SK-N-SH (cell line): Measurements from ENCODE around the gene RPE. TPM values are rescaled to one million over a fixed set of nuclear protein-coding genes. Genes with fewer than 3 reads are reported as not detected.

ENCODE experiments used
- CTCF ChIA-PET: fragments of 300-600, 350-600 bp; formaldehyde crosslinking; extraction: SDS; loops from one replicate; lab custom pipeline; 2021; lab: Yijun Ruan, JAX
- POLR2A ChIA-PET: fragments of 350-600 bp; sonication (Branson Sonifier 250); formaldehyde crosslinking; extraction: SDS; loops from one replicate; lab custom pipeline; 2020; ENCODE audit warnings: antibody characterized with exemption, inconsistent platforms; lab: Yijun Ruan, JAX
- DNase-seq: peaks from one replicate; pipeline ENCODE4 v3.0.0; 2012
- H2AFZ ChIP-seq: fragments of 200-600 bp; sonication (generic); 2 replicates; pipeline ENCODE4 v1.8.1; 2016; ENCODE audit warnings: antibody characterized with exemption, mild to moderate bottlenecking, low read depth
- H3F3A ChIP-seq: fragments of 200-600 bp; sonication (generic); replicated peaks from 2 replicates; pipeline ENCODE3; 2016; ENCODE audit warnings: antibody characterized with exemption, mild to moderate bottlenecking; ENCODE audit not compliant: insufficient read depth
- H3K27ac ChIP-seq, 2 experiments: fragments of 200-500 bp in 1 of 2; fragments of 200-600 bp in 1 of 2; sonication (Bioruptor generic) in 1 of 2; sonication (generic), shearing (Covaris generic) in 1 of 2; 2 replicates each; pipeline versions ENCODE4 v1.5.1 to v1.6.1; 2014 to 2016; ENCODE audit warnings: low read depth in 2 of 2, inconsistent platforms in 1 of 2, low read length in 1 of 2, mild to moderate bottlenecking in 1 of 2, mixed read lengths in 1 of 2
- H3K27me3 ChIP-seq: fragments of 200-600 bp; sonication (generic), shearing (Covaris generic); 2 replicates; pipeline ENCODE4 v1.6.1; 2016; ENCODE audit warnings: mixed run types; ENCODE audit not compliant: insufficient read depth
- H3K36me3 ChIP-seq, 2 experiments: fragments of 200-500 bp in 1 of 2; fragments of 200-600 bp in 1 of 2; sonication (Bioruptor generic) in 1 of 2; sonication (generic) in 1 of 2; replicated peaks in 1 of 2; 2 replicates each; pipeline versions ENCODE3 to v1.5.1; 2014 to 2016; ENCODE audit warnings: low read length in 1 of 2, mild to moderate bottlenecking in 1 of 2; ENCODE audit not compliant: insufficient read depth in 2 of 2, control insufficient read depth in 1 of 2
- H3K4me1 ChIP-seq, 2 experiments: fragments of 200-500 bp in 1 of 2; fragments of 200-600 bp in 1 of 2; sonication (Bioruptor generic) in 1 of 2; sonication (generic), shearing (Covaris generic) in 1 of 2; 2 replicates each; pipeline versions ENCODE4 v1.5.1 to v1.6.1; 2014 to 2016; ENCODE audit warnings: low read depth in 1 of 2, low read length in 1 of 2, mixed run types in 1 of 2; ENCODE audit not compliant: insufficient read depth in 2 of 2, control insufficient read depth in 1 of 2
- H3K4me2 ChIP-seq: fragments of 200-600 bp; sonication (generic), shearing (Covaris generic); 2 replicates; pipeline ENCODE4 v1.6.1; 2017; ENCODE audit warnings: mixed run types
- H3K4me3 ChIP-seq, 2 experiments: fragments of 200-500 bp in 1 of 2; fragments of 200-600 bp in 1 of 2; sonication (Bioruptor generic) in 1 of 2; sonication (generic), shearing (Covaris generic) in 1 of 2; 2 replicates each; pipeline versions ENCODE4 v1.5.1 to v1.8.1; 2014 to 2016; ENCODE audit warnings: low read depth in 2 of 2, inconsistent platforms in 1 of 2, low read length in 1 of 2, mild to moderate bottlenecking in 1 of 2, mixed read lengths in 1 of 2, moderate library complexity in 1 of 2
- H3K79me2 ChIP-seq: fragments of 200-600 bp; sonication (generic); 2 replicates; pipeline ENCODE4 v1.8.1; 2017; ENCODE audit warnings: mild to moderate bottlenecking; ENCODE audit not compliant: insufficient read depth
- H3K9ac ChIP-seq: fragments of 200-600 bp; sonication (generic); 2 replicates; pipeline ENCODE4 v1.6.1; 2017; ENCODE audit warnings: mixed run types
- H3K9me2 ChIP-seq: fragments of 200-600 bp; sonication (generic); 2 replicates; pipeline ENCODE4 v1.6.1; 2017; ENCODE audit warnings: mixed run types
- H3K9me3 ChIP-seq: fragments of 200-600 bp; sonication (generic); 2 replicates; pipeline ENCODE4 v1.6.1; 2017; ENCODE audit warnings: mixed run types, mild to moderate bottlenecking, moderate library complexity
- H4K20me1 ChIP-seq: fragments of 200-600 bp; sonication (generic); 2 replicates; pipeline ENCODE4 v1.6.1; 2017; ENCODE audit warnings: mild to moderate bottlenecking, mixed run types; ENCODE audit not compliant: insufficient read depth
- CHD2 ChIP-seq: fragments of 150-350 bp; IDR thresholded peaks from 2 replicates; pipeline ENCODE4 v1.6.1; 2018; ENCODE audit warnings: low read length; ENCODE audit not compliant: partially characterized antibody
- CTCF ChIP-seq: fragments of 200-600 bp; sonication (generic); IDR thresholded peaks from 2 replicates; pipeline ENCODE4 v1.6.1; 2017; ENCODE audit warnings: antibody characterized with exemption, mild to moderate bottlenecking, moderate library complexity
- ELF1 ChIP-seq: IDR thresholded peaks from 2 replicates; pipeline ENCODE4 v1.4.0; 2012
- FOXM1 ChIP-seq: IDR thresholded peaks from 2 replicates; pipeline ENCODE4 v1.4.0; 2012; ENCODE audit warnings: low read depth, mild to moderate bottlenecking
- GATA2 ChIP-seq: sonication (generic); formaldehyde crosslinking; IDR thresholded peaks from 2 replicates; pipeline ENCODE4 v1.5.0; 2020; ENCODE audit warnings: mild to moderate bottlenecking, missing genetic modification reagents
- JUND ChIP-seq: IDR thresholded peaks from 2 replicates; pipeline ENCODE4 v1.4.0; 2012
- MXI1 ChIP-seq: IDR thresholded peaks from 2 replicates; pipeline ENCODE4 v1.6.1; 2012; ENCODE audit warnings: mild to moderate bottlenecking, low read depth, low read length, improper control_type of control experiment
- RAD21 ChIP-seq: IDR thresholded peaks from 2 replicates; pipeline ENCODE4 v1.6.1; 2012; ENCODE audit warnings: mild to moderate bottlenecking, low read length
- REST ChIP-seq: IDR thresholded peaks from 2 replicates; pipeline ENCODE4 v1.6.1; 2012; ENCODE audit warnings: mild to moderate bottlenecking, low read depth, low read length, moderate library complexity
- RFX5 ChIP-seq: IDR thresholded peaks from 2 replicates; pipeline ENCODE4 v1.6.1; 2012; ENCODE audit warnings: mild to moderate bottlenecking, improper control_type of control experiment, low read length
- TAF1 ChIP-seq: IDR thresholded peaks from 2 replicates; pipeline ENCODE4 v1.6.1; 2012; ENCODE audit warnings: low read depth, mild to moderate bottlenecking, low read length, moderate library complexity, borderline replicate concordance
- TCF12 ChIP-seq: IDR thresholded peaks from 2 replicates; pipeline ENCODE4 v1.4.0; 2012
- TEAD4 ChIP-seq: IDR thresholded peaks from 2 replicates; pipeline ENCODE4 v1.4.0; 2012; ENCODE audit warnings: mild to moderate bottlenecking, borderline replicate concordance; ENCODE audit not compliant: insufficient read depth
- USF2 ChIP-seq: fragments of 150-350 bp; IDR thresholded peaks from 2 replicates; pipeline ENCODE4 v1.6.1; 2017; ENCODE audit warnings: antibody characterized with exemption, low read length, low read depth, borderline replicate concordance
- YY1 ChIP-seq: IDR thresholded peaks from 2 replicates; pipeline ENCODE4 v1.4.0; 2012; ENCODE audit warnings: low read depth, mild to moderate bottlenecking
- WGBS: methylation state at CpG from one replicate; pipeline ENCODE4 v1.1.6; 2017; ENCODE audit warnings: low lambda C conversion rate; 5-methylcytosine and 5-hydroxymethylcytosine counted together
- polyA plus RNA-seq, 3 experiments: library from polyadenylated mRNA; depleted of rRNA; stranded (reverse); fragments of >200 nt; gene quantifications; 2 replicates each; pipeline ENCODE4 v1.2.3, GENCODE V29; 2012
- TF ChIP-seq, protein P1 (sequence below): IDR thresholded peaks from 2 replicates; pipeline ENCODE4 v1.4.0; 2012; ENCODE audit warnings: low read depth, borderline replicate concordance
- TF ChIP-seq, protein P2 (sequence below): fragments of 150-350 bp; IDR thresholded peaks from 2 replicates; pipeline ENCODE4 v1.6.1; 2016; ENCODE audit warnings: mild to moderate bottlenecking, low read depth, low read length

Gene RPE
- polyA plus RNA-seq, 1 of the 3 experiments (the other 2 are of a cell fraction), result 62.9 TPM

GRCh38 chr2:209974576-209974975 is 27.9 kb upstream of the RPE start:
- WGBS, result 29% methylated on average over 1 of the region's 1 CpG

GRCh38 chr2:209976698-209977385 is 25.6 kb upstream of the RPE start:
- no peak for DNase-seq
- no peaks in the 10 kb centered on the region for H3K36me3 ChIP-seq
- no peak overlapping the region for H2AFZ ChIP-seq
- no peak overlapping the region for H3K4me3 ChIP-seq
- H3K4me1 ChIP-seq, result no peaks in the 10 kb centered on the region
- no peak overlapping the region for H3K4me2 ChIP-seq
- H3K9me2 ChIP-seq, result no peaks in the 10 kb centered on the region
- no peaks in the 10 kb centered on the region for H4K20me1 ChIP-seq
- CTCF ChIA-PET, result interaction anchor here (0.8 to 3.1 kb wide), 16 partner anchors 10 to 553 kb away, joined by 3 to 30 read pairs (median 5); partner anchors contain the start of gene MAP2
- H3K9me3 ChIP-seq, result no peaks in the 10 kb centered on the region
- no peak overlapping the region for H3K27ac ChIP-seq
- no peak overlapping the region for H3K9ac ChIP-seq
- 68% methylated on average over 9 of the region's 9 CpGs for WGBS
- POLR2A ChIA-PET, result no interaction called here
- no peaks in the 10 kb centered on the region for H3K27me3 ChIP-seq
- H3K79me2 ChIP-seq, result no peaks in the 10 kb centered on the region
- no peaks in the 10 kb centered on the region for H3F3A ChIP-seq
- TF ChIP-seq CTCF (no peak), YY1 (no peak), JUND (no peak), CHD2 (no peak), USF2 (no peak), REST (no peak), ELF1 (no peak), RFX5 (no peak), RAD21 (no peak)

More at GRCh38 chr2:209974576-209974975, 27.9 kb upstream of the RPE start:
- no peak for DNase-seq
- Histone ChIP-seq H3K27ac (no peak overlapping the region), H3K9me2 (no peaks in the 10 kb centered on the region), H3K4me2 (no peak overlapping the region), H3F3A (no peaks in the 10 kb centered on the region), H3K9ac (no peak overlapping the region), H4K20me1 (no peaks in the 10 kb centered on the region), H3K27me3 (no peaks in the 10 kb centered on the region), H3K36me3 (no peaks in the 10 kb centered on the region), H3K4me1 (no peaks in the 10 kb centered on the region), H3K4me3 (no peak overlapping the region), H2AFZ (no peak overlapping the region), H3K79me2 (no peaks in the 10 kb centered on the region), H3K9me3 (no peaks in the 10 kb centered on the region)
- ChIA-PET CTCF (interaction anchor here (1.5 to 2.1 kb wide), 3 partner anchors 14 to 224 kb away, joined by 4 to 9 read pairs (median 5); no protein-coding TSS in a partner anchor), POLR2A (interaction anchor here (0.7 kb wide), 1 partner anchor 634 kb away, joined by 3 read pairs; no protein-coding TSS in a partner anchor)
- TF ChIP-seq TAF1, result no peak
- TF ChIP-seq, protein P1, sequence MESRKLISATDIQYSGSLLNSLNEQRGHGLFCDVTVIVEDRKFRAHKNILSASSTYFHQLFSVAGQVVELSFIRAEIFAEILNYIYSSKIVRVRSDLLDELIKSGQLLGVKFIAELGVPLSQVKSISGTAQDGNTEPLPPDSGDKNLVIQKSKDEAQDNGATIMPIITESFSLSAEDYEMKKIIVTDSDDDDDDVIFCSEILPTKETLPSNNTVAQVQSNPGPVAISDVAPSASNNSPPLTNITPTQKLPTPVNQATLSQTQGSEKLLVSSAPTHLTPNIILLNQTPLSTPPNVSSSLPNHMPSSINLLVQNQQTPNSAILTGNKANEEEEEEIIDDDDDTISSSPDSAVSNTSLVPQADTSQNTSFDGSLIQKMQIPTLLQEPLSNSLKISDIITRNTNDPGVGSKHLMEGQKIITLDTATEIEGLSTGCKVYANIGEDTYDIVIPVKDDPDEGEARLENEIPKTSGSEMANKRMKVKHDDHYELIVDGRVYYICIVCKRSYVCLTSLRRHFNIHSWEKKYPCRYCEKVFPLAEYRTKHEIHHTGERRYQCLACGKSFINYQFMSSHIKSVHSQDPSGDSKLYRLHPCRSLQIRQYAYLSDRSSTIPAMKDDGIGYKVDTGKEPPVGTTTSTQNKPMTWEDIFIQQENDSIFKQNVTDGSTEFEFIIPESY, result no peak
- TF ChIP-seq CHD2, result no peak
- TF ChIP-seq ELF1, result no peak
- TF ChIP-seq FOXM1, result no peak
- no peak for TF ChIP-seq MXI1
- TF ChIP-seq, protein P2, sequence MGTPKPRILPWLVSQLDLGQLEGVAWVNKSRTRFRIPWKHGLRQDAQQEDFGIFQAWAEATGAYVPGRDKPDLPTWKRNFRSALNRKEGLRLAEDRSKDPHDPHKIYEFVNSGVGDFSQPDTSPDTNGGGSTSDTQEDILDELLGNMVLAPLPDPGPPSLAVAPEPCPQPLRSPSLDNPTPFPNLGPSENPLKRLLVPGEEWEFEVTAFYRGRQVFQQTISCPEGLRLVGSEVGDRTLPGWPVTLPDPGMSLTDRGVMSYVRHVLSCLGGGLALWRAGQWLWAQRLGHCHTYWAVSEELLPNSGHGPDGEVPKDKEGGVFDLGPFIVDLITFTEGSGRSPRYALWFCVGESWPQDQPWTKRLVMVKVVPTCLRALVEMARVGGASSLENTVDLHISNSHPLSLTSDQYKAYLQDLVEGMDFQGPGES, result no peak
- no peak for TF ChIP-seq TCF12
- TF ChIP-seq GATA2 (CRISPR knock-in tag), result no peak
- no peak for TF ChIP-seq TEAD4
